ENCODE measurements around the gene TECPR1.
A peak's percentile ranks its signal among the peaks of the same experiment; 100 is the strongest.

TECPR1 gene

GRCh38 chr7:98180751-98181150, 71.3 kb downstream of the TECPR1 start:
- DNase-seq (ENCODE audit: low read depth) = no peak
- no peak overlapping the region for H3K4me3 ChIP-seq (ENCODE audit: low read length)
- no peak for TF ChIP-seq CTCF (conservative IDR thresholded peaks at IDR 0.05; ENCODE audit: low read depth, low read length)

GRCh38 chr7:98178762-98179490, 73.1 kb downstream of the TECPR1 start:
- no peak for DNase-seq (ENCODE audit: low read depth)
- no peak for TF ChIP-seq CTCF (conservative IDR thresholded peaks at IDR 0.05; ENCODE audit: low read depth, low read length)
- no peak overlapping the region for H3K4me3 ChIP-seq (ENCODE audit: low read length)

DNA sequence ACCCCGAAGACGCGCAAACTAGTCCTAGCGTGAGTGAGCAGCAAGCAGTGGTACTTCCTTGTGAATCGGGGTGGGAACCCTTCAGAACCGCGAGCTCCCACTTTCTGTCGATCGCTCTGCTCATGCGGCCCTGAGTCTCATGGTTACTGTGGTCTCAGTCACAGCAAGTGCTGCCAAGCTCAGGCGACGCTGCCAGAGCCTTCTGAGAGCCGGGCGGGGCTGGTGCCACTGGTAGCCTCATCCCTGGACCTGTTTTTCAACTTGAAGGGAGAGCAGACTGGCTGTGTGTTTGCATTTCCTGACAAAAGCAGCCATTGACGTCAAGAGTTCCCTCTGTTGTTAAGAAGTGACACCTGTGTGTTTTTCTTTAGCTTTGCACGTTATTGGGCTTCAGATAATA, 73.7 kb downstream of the TECPR1 start:
- no peak for DNase-seq (ENCODE audit: low read depth)
- no peak overlapping the region for H3K4me3 ChIP-seq (ENCODE audit: low read length)
- TF ChIP-seq CTCF (conservative IDR thresholded peaks at IDR 0.05; ENCODE audit: low read depth, low read length) = no peak

DNA sequence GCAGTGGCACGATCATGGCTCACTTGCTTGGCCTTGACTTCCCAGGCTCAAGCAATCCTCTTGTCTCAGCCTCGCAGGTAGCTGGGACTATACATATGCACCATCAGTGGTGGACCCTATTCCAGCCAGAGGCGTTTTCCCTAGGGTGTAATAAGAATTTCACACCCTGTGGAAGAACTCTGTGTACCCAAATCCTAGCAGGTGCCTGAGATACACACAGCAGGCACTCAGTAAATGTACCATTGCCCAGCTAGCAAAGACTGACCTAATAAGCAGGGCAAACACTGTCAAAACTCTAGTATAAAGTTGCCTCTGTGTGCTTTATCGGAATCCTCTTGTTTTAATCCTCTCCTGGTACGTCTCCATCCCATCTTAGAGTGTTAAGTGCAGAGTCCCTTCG, 74.5 kb downstream of the TECPR1 start:
- no peak overlapping the region for H3K4me3 ChIP-seq (ENCODE audit: low read length)
- TF ChIP-seq CTCF (conservative IDR thresholded peaks at IDR 0.05; ENCODE audit: low read depth, low read length) = no peak
- DNase-seq (ENCODE audit: low read depth) = peak; percentile 7

DNA sequence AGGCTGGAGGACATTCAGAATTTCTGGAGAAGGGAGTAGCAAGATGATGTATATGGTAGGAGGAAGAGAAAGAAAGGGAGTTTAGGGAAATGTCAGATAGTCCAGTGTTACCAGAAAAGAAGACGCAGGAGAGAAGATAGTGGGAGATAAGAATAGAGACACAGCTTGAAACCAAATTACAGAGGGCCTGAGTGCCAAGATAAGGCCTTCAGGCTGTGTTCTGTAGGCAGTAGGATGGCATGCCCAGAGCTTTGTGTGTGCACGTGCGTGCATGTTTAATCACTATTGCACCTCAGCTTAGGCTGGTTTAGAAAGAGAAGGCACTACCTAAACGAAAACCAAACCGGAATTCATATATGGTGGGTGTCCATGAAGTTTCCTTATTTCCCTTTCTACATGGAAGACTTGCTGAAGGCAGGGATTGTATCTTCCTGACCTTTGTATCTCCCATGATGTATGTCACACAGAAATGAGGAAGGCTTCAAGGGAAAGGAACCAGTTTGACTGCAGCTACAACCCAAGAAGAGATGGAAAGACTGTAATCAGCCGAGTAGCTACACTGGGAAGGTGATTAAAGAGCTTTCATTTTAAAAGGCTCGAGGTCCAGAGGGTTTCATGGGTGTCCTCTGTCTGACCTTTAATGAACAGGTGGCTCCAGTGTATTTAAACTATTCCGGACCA, 76.6 kb downstream of the TECPR1 start:
- DNase-seq (ENCODE audit: low read depth) = no peak
- TF ChIP-seq CTCF (conservative IDR thresholded peaks at IDR 0.05; ENCODE audit: low read depth, low read length) = no peak
- no peak overlapping the region for H3K4me3 ChIP-seq (ENCODE audit: low read length)

- no peak for DNase-seq (ENCODE audit: low read depth)
- no peak for TF ChIP-seq CTCF (conservative IDR thresholded peaks at IDR 0.05; ENCODE audit: low read depth, low read length)
- H3K4me3 ChIP-seq (ENCODE audit: low read length) = no peak overlapping the region
These were observed 77.4 kb downstream of the TECPR1 start for GRCh38 chr7:98174334-98175259.

All from retinal pigment epithelial cell (primary cell).